ENCODE measurements around the gene C4orf17. TPM values are rescaled to one million over a fixed set of nuclear protein-coding genes. Genes with fewer than 3 reads are reported as not detected.

Gene C4orf17
- total RNA-seq, 2 experiments from 2014 or later, result not detected

DNA sequence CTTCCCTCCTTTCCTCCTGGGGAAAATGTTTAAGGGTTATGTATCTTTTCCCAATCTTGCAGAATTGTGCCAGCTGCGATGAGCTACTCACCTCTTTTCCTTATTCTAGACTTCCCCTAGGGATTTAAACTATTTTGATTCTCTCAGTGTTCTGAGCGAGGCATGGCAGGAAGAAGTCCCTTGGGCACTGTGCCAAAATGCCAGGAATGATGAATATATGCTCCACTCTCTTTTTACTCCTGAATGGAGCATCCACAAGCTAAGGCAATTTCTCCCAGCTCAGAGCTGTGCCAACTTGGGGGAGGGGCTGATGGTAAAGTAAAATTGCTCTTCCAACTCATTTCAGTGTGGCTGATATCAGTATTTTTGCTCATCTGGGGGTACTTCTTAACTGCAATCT lies 4.0 kb upstream of the C4orf17 start:
- TF ChIP-seq, protein P1, sequence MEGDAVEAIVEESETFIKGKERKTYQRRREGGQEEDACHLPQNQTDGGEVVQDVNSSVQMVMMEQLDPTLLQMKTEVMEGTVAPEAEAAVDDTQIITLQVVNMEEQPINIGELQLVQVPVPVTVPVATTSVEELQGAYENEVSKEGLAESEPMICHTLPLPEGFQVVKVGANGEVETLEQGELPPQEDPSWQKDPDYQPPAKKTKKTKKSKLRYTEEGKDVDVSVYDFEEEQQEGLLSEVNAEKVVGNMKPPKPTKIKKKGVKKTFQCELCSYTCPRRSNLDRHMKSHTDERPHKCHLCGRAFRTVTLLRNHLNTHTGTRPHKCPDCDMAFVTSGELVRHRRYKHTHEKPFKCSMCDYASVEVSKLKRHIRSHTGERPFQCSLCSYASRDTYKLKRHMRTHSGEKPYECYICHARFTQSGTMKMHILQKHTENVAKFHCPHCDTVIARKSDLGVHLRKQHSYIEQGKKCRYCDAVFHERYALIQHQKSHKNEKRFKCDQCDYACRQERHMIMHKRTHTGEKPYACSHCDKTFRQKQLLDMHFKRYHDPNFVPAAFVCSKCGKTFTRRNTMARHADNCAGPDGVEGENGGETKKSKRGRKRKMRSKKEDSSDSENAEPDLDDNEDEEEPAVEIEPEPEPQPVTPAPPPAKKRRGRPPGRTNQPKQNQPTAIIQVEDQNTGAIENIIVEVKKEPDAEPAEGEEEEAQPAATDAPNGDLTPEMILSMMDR (IDR thresholded peaks at IDR 0.05), result peak; percentile 15
- intact Hi-C loops (cut with micrococcal nuclease), result no loop called here
- POLR2A ChIA-PET, result no interaction called here
- Mint-ChIP-seq H3K36me3 (ENCODE audit: low read depth) (no peaks in the 10 kb centered on the region), H3K27me3 (no peaks in the 10 kb centered on the region), H3K4me1 (ENCODE audit: low read depth) (peaks cover 47% of the 10 kb centered on the region), H3K27ac (peak overlapping the region; percentile 85), H3K9me3 (no peaks in the 10 kb centered on the region), H3K4me3 (no peak overlapping the region)
- no peak for DNase-seq
- CTCF ChIA-PET, result no interaction called here
- ATAC-seq, result no peak

DNA sequence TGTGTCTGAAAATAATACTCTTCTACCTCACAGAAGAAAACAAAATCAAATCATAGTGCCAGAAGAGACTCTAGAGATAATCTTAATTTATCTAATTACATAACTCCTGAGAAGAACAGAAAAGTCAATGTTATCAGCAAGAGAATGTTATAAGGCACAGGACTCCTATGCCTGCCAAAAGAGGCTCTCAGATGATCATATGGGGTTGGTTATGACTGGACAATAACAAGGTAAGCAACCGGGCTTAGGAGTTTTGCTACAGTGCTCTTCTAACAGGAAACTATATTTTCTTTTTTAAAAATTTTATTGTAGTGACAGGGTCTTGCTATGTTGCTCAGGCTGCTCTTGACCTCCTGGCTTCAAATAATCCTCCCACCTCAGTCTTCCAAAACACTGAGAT lies 3.5 kb upstream of the C4orf17 start:
- DNase-seq, result no peak
- ATAC-seq, result peak; percentile 64
- POLR2A ChIA-PET, result interaction anchor here (0.9 kb wide), 1 partner anchor 56 kb away, joined by 3 read pairs; the partner anchor contains the start of gene TRMT10A
- peaks cover 47% of the 10 kb centered on the region for H3K4me1 Mint-ChIP-seq (ENCODE audit: low read depth)
- no peak overlapping the region for H3K4me3 Mint-ChIP-seq
- TF ChIP-seq, protein P1 (IDR thresholded peaks at IDR 0.05), result no peak
- H3K27ac Mint-ChIP-seq, result peak overlapping the region; percentile 85
- CTCF ChIA-PET, result interaction anchor here (1.0 to 1.4 kb wide), 2 partner anchors 22 to 37 kb away, joined by 3 read pairs; no protein-coding TSS in a partner anchor
- no peaks in the 10 kb centered on the region for H3K9me3 Mint-ChIP-seq
- H3K36me3 Mint-ChIP-seq (ENCODE audit: low read depth), result no peaks in the 10 kb centered on the region
- intact Hi-C loops (cut with micrococcal nuclease), result no loop called here
- H3K27me3 Mint-ChIP-seq, result no peaks in the 10 kb centered on the region

DNA sequence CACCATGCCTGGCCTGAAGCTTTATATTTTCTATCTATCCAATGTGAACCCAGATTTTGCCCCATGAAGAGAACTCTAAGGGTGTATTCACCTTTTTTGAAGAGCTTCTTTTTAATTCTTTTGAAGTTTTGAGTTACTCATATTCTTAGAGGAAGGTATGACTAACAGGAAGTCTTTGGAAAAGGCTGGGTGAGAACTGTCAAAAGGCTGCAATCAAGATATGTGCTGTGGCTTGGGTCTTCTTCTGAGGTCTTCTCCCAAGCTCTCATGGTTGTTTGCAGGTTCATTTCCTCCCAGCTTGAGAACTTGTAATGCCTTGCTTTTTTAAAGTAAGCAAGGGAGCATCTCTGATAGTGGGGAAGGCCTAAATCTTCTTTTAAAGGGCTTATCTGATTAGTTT lies 3.1 kb upstream of the C4orf17 start:
- DNase-seq (peak; percentile 45), ATAC-seq (peak; percentile 90)
- peaks cover 47% of the 10 kb centered on the region for H3K4me1 Mint-ChIP-seq (ENCODE audit: low read depth)
- H3K36me3 Mint-ChIP-seq (ENCODE audit: low read depth), result no peaks in the 10 kb centered on the region
- TF ChIP-seq, protein P1 (IDR thresholded peaks at IDR 0.05), result no peak
- H3K27me3 Mint-ChIP-seq, result no peaks in the 10 kb centered on the region
- intact Hi-C loops (cut with micrococcal nuclease), result no loop called here
- no peaks in the 10 kb centered on the region for H3K9me3 Mint-ChIP-seq
- POLR2A ChIA-PET, result interaction anchor here (0.9 kb wide), 1 partner anchor 56 kb away, joined by 3 read pairs; the partner anchor contains the start of gene TRMT10A
- no peak overlapping the region for H3K4me3 Mint-ChIP-seq
- CTCF ChIA-PET, result interaction anchor here (1.0 to 1.4 kb wide), 2 partner anchors 21 to 37 kb away, joined by 3 read pairs; no protein-coding TSS in a partner anchor
- H3K27ac Mint-ChIP-seq, result peak overlapping the region; percentile 85

DNA sequence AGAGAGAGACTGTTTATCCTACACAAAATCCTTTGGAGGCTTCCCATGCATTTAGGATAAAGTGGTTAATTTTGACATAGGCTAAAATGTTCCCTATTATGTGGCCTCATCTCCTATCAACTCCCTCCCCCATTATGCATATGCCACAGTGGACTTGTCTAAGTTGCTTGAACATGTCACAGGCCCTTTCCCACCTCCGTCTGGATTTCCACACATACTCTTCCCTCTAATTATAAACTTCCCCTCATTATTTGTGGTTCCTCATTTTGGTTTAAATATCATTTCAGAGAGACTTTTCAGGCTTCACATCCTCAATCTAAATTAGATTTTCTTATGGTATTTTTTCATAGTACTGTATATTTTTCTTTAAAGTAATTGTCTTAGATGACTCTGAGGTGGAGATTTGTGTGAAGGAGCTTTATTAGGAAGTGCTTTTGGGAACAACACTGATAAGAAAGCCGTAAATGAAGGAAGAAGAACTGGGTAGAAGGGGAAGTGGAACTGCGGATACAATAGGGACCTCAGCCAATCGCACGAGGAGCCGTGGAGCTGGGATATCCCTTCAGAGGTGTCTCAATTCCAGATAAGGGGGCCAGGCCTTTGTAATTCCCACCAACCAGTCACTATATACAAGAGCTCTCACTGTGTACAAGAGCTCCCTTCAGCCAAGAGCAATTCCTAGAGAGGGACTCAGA lies 7.9 kb downstream of the C4orf17 start:
- CTCF ChIA-PET, result no interaction called here
- H3K4me1 Mint-ChIP-seq (ENCODE audit: low read depth), result no peaks in the 10 kb centered on the region
- DNase-seq (no peak), ATAC-seq (no peak)
- POLR2A ChIA-PET, result no interaction called here
- TF ChIP-seq, protein P1 (IDR thresholded peaks at IDR 0.05), result no peak
- H3K36me3 Mint-ChIP-seq (ENCODE audit: low read depth), result no peaks in the 10 kb centered on the region
- intact Hi-C loops (cut with micrococcal nuclease), result no loop called here
- no peak overlapping the region for H3K27ac Mint-ChIP-seq
- H3K9me3 Mint-ChIP-seq, result no peaks in the 10 kb centered on the region
- peaks cover 3% of the 10 kb centered on the region for H3K27me3 Mint-ChIP-seq
- H3K4me3 Mint-ChIP-seq, result no peak overlapping the region

DNA sequence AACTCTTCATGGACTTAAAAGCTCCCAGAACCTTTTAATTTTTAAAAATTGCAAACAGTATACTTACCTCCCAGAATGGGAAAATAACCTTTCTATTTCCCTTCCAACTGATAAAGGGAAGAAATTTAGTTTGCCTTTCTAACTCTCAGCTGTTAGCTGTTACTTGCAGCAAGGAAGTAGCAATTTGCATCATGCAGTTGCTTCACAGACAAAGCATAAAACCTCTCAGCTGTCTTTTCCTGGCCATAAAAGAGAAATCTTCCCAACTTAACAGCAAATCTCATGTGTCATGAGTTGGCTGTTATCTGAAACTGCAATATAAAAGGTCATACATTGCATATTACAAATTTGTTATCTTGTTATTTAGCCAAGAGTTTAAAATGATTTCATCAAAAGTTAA lies 18.4 kb downstream of the C4orf17 start:
- DNase-seq, result no peak
- intact Hi-C loops (cut with micrococcal nuclease), result no loop called here
- Mint-ChIP-seq H3K27me3 (peaks cover 7% of the 10 kb centered on the region), H3K4me3 (no peak overlapping the region), H3K27ac (no peak overlapping the region), H3K4me1 (ENCODE audit: low read depth) (no peaks in the 10 kb centered on the region), H3K9me3 (no peaks in the 10 kb centered on the region), H3K36me3 (ENCODE audit: low read depth) (no peaks in the 10 kb centered on the region)
- ChIA-PET POLR2A (no interaction called here), CTCF (interaction anchor here (1.0 kb wide), 2 partner anchors 8 to 21 kb away, joined by 3 read pairs; no protein-coding TSS in a partner anchor)
- TF ChIP-seq, protein P1 (IDR thresholded peaks at IDR 0.05), result no peak
- no peak for ATAC-seq
